SW 1271 (cell line): ENCODE measurements around the gene GPRASP2.
"Not testable (repeated sequence)": the region's sequence is repeated elsewhere in the genome, so short reads cannot be mapped to it uniquely, and the experiment has no call there.

Experiments
- DNase-seq, 2 experiments: peaks; one replicate each; lab custom pipeline; 2025; lab: John Stamatoyannopoulos, UW

The GPRASP2 gene

DNA sequence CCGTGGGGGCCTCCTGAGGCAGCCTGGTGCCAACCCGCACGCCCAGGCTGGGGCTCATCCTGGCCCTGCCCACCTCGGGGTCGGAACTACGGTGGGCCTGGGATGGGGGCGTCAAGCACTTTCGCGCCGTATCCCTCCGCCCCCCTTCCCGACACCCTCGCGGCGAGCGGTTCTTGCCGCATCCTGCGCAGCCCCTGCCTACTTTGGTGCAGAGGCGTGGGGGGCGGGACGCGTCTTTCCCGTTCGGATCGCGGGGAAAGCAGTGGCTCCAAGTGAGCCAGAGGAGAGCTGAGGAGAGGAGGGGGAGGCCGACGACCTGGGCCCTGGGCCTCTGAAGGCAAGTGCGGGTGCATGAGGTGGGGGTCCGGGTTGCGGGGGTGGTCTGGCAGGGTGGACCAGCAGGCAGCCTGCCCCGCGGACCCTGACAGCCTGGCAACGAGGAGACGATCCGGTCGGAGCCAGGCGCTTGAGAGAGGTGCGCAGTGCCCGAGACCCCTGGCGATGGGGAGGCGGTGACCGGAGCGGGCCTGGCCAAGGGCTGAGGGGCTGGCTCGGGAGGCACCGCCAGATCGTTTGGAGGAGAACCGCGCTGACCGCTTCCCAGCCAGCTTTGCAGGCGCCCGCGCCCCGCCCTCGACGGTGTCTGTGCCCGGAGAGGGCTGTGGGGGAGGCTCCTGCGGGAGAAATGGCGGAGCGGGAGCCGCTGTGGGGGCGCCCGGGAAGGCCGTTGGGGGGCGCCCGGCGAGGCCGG lies at the start of gene GPRASP2:
TSS of gene GPRASP2 (plus strand) at position 233 of the 751 bp plus-strand sequence. CDS start 2,422 bp downstream, outside the sequence.
- peak in 1 of 2 experiments; percentile 1 for DNase-seq

DNA sequence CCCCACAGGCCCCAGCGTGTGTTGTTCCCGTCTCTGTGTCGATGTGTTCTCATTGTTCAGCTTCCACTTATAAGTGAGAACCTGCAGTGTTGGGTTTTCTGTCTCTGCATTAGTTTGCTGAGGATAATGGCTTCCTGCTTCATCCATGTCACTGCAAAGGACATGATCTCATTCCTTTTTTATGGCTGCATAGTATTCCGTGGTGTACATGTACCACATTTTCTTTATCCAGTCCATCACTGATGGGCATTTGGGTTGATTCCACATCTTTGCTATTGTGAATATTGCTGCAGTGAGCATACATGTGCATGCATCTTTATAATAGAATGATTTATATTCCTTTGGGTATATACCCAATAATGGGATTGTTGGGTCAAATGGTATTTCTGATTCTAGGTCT lies 48.4 kb upstream of the GPRASP2 start:
- not testable (repeated sequence) for DNase-seq

DNA sequence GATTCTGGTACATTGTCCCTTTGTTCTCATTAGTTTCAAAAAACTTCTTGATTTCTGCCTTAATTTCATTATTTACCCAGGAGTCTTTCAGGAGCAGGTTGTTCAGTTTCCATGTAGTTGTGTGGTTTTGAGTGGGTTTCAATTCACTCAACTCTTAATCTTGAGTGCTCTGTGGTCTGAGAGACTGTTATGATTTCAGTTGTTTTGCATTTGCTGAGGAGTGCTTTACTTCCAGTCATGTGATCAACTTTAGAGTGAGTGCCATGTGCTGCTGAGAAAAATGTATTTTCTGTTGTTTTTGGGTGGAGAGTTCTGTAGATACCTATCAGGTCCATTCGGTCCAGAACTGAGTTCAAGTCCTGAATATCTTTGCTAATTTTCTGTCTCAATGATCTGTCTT lies 45.2 kb upstream of the GPRASP2 start:
- DNase-seq = not testable (repeated sequence)

DNA sequence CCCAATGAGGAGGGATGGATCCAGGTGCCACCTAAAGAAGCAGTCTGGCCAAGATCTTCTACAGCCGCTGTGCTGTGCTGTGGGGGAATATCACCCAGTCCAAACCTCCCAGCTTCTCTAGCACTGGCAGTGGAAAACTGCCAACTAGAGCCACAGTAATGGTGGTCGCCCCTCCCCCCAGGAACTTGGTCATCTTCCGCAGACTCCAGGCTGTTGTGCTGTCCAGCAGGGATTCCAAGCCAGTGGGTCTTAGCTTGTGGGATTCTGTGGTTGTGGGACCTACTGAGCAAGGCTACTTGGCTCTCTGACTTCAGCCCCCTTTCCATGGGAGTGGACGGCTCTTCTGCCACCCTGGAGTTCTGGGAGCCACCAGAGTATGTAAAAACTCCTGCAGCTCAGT lies 42.7 kb upstream of the GPRASP2 start:
- DNase-seq = no peak

DNA sequence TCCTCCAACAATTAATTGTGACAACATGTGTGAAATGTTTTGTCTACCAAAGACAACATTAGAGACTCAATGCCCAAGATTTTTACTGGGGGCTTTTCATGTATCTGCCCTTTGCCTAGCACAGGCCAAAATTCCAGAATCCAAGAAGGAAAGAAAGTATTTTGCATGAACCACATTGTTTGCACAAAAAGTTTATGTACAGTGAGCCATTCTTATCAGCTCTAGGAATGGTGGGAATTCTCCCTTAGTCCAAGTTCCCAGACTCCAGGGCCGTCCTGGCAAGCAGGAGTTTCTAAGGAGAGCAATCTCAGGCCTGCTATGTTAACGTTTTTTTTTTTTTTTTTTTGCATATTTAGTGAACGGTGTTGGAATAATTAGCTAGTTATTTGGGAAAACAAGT lies 39.4 kb upstream of the GPRASP2 start:
- DNase-seq = no peak

DNA sequence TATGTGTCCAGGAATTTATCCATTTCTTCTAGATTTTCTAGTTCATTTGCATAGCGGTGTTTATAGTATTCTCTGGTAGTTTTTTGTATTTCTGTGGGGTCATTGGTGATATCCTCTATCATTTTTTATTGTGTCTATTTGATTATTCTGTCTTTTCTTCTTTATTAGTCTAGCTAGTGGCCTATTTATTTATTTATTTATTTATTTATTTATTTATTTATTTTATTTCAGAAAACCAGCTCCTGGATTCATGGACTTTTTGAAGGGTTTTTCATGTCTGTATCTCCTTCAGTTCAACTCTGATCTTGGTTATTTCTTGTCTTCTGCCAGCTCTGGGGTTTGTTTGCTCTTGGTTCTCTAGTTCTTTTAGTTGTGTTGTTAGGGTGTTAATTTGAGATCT lies 34.8 kb upstream of the GPRASP2 start:
- not testable (repeated sequence) for DNase-seq

DNA sequence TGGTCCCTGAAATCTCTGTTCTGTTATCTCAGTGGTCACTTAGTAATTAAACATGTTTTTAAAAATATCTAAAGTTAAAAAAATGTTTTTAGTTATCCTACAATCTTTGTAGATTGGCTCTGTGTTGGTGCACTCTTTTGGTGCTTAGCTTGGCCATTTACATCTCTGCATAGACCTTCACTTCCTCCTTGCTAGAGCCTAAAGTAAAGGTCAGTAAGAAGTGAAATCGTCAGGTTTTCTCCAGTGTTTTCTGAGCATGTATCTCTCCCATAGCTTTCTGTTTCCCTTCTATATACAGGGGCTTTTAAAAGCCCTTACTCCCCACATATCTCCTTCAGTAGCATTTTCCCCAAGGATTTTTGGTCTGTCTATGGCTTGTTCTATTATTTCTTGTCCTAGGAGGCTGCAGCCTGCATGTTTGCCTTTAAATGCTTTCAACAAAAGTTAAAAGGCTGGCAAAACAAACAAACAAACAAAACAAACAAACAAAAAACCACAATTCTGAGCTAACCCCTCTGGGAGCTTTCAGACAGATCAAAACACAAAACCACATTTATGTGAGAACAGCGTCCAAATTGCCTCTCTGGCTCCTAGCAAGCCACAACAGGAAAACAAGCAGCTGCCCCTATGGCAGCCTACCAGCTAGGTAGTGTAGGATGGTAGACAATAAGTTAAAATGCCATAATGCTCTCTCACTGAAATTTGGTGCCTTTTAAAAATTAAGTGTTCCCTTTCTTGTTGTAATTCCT lies 27.3 kb upstream of the GPRASP2 start:
- no peak for DNase-seq

DNA sequence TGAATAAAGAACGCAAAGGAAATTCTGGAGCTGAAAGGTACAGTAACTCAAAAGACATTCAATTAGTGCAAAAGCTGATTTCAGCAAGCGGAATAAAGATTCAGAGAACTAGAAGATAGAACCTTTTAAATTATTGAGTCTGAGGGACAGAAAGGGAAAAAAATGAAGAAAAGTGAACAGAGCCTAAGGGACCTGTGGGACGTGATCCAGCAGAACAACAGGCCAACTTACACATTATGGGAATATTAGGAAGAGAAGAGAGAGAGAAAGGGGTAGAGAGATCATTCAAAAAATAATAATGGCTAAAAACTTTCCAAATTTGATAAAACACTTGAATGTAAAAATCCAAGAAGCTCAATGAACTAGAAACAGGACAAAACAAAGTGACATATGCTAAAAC lies 17.5 kb upstream of the GPRASP2 start:
- DNase-seq = no peak

DNA sequence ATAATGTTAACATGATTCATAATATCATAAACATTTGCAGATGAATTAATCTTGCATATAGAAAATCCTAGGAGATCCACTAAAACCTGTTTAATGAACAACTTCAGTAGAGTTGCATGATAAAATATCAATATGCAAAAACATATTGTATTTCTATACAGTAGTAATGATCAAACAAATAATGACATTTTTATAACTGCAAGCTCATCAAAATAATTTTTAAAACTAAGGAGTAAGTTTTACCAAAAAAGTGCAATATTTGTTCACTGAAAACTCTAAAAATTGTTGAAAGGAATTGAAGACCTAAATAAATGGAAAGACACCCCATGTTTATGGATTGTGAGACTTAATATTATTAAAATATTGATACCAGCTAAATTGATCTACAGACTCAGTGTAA lies 15.9 kb upstream of the GPRASP2 start:
- DNase-seq = no peak

DNA sequence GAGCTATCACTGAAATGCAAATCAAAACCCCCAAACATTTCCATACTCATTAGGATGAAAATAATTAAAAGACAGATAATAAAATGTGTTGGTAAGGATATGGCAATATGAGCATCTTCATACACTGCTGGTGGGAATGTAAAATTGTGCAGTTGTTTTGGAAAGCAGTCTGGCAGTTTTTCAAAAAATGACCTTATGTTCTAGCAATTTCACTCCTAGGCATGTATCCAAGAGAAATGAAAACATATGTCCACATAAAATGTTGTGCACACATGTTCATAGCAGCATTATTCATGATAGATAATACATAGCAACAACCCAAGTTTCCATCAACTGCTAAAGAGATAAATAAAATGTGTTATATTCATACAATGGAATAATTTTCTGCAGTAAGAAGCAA lies 14.8 kb upstream of the GPRASP2 start:
- DNase-seq = no peak

DNA sequence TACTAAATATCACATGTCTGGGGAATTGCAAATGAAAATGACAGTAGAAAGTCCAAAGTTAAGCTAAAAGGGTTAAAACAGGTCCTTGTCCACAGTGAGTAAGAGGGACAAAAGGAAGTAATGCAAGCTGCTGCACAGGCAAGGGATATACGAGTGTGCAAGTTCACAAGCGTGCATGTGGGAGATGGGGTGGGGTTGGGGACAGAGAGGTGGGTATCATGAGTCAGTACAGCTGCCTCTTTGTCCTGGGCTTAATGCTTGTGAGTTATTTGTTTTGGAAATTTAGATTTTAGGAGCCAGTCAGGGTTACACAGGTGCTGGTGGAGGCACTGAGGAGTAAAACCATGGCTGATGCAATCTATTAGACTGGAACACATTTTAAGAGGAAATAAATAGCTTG lies 3.3 kb upstream of the GPRASP2 start:
- no peak for DNase-seq

DNA sequence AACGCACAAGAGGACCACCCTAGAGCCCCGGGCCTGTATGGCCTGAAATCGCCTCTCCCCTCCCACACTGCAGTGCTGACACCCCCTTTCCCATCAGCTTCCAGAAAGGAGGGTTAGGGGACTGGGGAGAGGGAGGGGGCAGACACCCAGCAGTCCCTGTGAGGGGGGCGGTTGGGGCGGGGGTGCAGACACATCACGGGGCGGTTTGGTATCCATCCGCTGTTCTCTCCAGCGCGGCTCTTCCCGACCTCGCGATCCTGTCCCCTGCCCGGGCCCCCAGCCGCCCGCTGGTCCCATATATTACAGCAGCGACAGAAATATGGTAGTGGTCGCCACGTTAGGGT lies 404 bp upstream of the GPRASP2 start:
- DNase-seq = no peak

DNA sequence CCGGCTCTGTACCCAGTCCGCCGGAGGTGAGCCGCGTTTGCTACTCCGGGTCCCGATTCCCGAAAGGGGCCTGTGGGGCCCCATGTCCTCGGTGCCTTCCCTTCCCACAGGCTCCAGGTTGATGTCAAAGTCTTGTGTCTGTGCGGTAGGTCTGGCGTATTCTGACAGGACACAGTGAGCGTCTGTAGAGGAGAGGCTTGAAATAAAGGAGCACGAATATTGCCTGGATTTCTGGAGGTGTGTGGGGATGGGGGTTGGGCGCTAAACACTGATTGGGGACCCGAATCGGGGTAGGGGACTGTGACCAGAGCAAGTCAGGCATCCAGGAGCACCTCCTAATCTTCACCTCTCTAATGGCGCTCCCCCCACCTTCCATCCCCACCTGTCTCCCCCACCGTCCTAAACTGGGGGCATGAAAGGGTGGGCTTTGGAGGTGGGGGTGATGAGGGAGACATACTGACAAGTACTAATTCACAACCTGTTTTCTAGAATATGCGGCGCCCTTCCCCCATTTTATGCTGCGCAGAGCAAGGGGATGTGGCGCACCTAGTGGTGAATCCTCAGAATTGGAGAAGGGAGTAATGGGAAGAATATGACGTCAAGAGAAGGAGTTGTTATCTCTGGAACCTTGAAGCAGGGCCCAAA lies 855 bp downstream of the GPRASP2 start:
- peak in 1 of 2 experiments; percentile 5 for DNase-seq

DNA sequence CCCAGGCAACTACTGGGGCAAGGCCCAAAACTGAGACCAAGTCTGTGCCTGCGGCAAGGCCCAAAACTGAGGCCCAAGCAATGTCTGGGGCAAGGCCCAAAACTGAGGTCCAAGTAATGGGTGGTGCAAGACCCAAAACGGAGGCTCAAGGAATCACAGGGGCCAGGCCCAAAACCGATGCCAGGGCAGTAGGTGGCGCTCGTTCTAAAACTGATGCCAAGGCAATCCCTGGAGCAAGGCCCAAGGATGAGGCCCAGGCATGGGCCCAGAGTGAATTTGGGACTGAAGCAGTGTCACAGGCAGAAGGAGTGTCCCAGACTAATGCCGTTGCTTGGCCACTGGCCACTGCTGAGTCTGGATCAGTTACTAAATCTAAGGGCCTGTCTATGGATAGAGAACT lies 2.7 kb downstream of the GPRASP2 start:
- DNase-seq = no peak

DNA sequence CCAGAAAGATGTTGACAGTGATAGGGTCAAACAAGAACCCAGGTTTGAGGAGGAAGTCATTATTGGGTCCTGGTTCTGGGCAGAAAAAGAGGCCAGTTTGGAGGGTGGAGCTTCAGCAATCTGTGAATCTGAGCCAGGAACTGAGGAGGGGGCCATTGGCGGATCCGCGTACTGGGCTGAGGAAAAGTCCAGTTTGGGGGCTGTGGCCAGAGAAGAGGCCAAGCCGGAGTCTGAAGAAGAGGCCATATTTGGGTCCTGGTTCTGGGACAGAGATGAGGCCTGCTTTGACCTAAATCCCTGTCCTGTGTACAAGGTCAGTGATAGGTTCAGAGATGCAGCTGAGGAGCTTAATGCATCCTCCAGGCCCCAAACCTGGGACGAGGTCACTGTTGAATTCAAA lies 3.7 kb downstream of the GPRASP2 start:
- DNase-seq = no peak

DNA sequence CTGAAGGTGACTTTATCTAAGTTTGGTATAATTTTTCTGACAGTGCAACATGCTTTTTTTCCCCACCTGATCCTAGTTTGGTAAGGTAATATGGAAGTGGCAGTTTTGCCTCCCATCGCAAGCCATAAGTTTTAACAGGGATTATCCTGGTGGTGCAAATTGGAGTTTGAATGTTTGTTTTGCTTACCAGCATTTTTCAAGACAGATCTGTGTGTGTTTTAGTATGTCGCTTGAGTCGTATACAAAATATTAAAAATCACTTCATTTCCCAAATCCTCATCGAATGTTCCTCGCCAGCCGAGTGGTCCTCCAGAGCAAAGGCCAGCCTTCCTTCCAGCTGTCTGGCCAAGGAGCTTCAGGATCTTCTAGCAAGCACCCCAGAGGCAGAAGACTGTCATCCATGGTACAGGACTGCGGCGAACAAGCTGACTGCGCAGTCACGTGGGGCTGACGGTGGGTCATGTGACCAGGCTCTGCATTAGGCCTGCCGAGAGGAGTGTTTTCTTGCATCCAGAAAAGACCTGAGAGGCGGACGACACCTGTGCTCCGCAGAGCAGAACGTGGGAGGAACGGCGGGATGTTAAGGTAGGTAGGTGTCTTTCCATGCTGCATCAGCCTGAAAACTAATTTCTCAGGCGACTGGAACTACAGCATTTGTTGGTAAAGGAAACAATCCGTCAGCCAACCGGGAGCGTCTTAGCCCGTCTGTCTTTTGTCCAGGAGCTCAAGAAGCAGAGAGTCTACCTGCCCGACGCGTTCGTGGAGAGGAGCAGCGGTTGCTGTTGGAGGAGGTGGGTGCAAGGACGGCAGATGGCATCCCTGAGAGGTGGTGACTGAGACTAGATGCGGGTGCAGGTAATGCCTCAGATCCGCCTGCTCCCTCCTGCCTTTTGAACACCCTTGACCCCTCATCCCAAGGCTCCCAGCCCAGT lies 8.3 kb downstream of the GPRASP2 start, which contains the start of gene GPRASP3:
TSS of gene GPRASP3 (plus strand) at position 507 of the 932 bp plus-strand sequence. CDS start 28,253 bp downstream, outside the sequence.
- DNase-seq = peak; percentile 1 to 37

DNA sequence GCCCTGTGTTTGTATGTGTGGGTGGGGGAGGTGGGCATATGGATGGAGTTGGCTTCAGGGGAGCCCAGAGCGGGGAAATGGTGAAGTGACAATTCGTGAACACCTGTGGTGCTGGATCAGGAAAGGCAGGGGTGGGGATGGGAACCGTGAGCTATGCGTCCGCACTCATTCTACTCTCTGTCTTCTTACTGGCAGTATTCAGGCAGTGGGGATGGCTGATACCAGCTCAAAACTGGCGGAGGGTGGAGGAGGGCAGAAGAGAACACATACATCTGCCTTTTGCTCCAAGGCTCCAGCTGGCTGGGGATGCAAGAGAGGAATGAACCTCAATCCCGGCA lies 8.9 kb downstream of the GPRASP2 start:
- DNase-seq = not testable (repeated sequence)

DNA sequence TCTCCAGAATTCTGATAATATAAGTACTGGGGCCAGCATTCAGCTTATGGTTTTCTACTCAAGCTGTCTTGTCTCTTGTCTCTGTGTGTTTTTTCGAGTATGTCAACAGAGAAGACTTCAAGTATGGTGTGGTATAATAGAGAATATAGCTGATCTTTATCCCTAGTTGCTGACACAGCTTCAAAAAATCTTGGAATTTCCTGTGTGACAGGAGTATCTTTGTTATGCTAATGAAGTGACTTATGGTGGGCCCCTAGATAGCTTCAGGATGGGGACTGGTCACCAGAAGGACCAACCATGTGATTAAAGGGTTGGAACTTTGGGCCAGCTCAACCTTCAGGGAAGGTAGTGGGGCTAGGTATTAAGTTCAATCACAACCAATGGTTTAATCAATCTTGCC lies 11.2 kb downstream of the GPRASP2 start:
- no peak for DNase-seq

DNA sequence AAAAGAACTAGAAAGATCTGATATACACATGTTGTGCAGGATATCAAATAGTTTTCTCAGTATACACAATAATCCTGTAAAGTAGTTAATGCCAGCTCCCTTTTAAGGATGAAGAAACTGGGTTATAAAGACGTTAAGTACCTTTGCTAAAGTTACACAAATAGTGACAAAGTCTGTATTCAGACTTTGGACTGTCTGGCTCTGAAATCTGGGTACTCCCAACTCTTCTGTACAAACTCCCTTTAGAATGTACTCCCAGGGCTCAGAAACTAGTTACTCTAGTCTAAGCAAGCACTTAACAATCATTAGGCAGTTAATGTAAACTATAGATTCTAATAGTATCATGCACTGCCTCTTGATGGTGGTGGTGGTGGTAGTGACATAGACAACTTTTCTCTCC lies 15.5 kb downstream of the GPRASP2 start:
- DNase-seq = no peak

DNA sequence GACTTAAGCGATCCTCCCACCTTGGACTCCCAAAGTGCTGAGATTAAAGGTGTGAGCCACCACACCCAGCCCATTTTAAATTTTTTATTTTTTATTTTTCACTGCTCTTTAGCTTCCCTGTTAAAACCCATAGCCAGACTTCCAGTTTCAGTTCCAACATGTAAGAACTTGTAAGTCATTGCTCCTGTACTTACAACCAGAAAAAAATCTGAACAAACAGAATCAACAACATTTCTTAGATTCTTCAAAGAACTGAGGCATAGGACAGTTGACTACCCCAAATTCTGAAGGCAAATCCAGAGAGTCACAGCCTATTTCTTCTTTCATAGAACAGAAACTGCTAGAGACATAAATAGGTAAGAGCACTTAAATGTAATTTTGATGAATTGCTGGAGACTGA lies 16.4 kb downstream of the GPRASP2 start:
- no peak for DNase-seq

DNA sequence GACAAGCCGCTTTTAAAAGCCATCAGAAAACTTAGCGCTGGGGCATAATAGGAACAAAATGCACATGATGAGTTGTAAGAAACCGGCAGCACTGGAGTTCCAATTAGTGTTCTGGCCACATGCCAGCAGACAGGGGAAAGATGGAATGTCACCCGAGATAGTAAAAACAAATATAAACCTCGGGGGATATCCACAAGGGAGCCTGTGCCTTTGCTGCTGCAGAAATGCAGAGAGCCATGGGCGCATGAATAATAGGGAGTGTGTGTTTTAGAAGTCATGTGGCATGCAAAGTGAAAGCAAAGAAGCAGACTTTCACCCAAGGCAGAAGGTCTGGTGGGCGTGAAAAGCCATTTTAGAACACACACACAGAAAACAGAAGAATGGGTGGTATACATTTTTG lies 27.4 kb downstream of the GPRASP2 start:
- no peak for DNase-seq

DNA sequence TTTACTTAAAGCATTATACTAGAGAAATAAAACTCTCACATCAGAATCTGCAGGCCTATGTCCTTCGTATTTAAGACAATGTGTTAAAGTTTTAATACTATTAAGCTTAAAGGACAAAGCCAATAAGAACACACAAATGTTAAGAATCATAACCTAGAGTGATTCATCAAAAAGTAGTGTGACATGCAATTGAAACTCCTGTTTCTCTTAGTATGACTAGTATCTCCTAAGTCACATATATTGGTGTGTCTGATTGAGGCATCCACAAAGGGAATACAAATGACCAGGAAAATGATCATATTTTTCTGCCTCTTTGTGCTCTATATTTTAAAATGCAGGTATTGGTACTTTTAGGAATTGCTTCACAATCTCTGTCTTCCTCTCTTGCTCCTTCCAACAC lies 32.1 kb downstream of the GPRASP2 start:
- DNase-seq = no peak
